NCI-H1105 treated with DMSO at 0.1 percent for 48 hours (cell line): Measurements from ENCODE around the gene GABRR2.

Experiments
- DNase-seq: peaks from one replicate; lab custom pipeline; 2025; lab: John Stamatoyannopoulos, UW

The GABRR2 gene

DNA sequence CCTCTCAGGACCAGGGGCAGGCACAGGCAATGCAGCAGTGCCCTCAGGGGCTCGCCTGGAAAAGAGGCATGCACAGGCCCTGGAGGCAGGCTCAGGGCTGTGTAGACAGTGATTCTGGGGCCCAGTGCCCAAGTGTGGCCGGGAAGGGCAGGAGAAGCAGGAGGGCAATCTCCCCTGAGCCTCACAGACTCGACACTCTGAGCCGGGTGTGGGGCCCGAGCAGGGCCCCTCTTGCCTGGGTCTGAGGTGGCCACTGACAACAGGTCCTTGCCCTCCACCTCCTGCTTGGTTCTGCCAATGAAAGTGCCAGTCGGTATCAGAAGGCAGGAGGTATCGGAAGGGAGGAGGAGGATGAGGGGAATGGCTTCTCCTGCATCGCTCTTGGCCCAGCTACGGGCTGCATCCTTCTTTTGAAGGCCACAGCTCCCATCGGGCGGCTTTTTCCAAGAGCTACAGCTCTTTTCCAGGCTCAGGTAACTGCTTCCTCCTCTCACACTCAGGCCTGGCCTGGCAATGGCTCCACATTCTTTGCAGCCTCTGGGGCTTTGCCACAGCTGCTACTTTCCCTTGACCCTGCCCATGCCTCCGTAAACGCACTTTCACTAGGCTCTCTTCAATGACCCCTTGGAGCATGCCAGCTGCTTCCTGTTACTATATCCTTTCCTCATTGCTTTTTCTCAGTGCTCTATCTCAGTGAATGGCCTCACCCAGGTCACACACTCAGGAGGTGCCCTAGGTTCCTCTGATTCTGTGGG, 24.5 kb downstream of the GABRR2 start:
- DNase-seq = no peak

DNA sequence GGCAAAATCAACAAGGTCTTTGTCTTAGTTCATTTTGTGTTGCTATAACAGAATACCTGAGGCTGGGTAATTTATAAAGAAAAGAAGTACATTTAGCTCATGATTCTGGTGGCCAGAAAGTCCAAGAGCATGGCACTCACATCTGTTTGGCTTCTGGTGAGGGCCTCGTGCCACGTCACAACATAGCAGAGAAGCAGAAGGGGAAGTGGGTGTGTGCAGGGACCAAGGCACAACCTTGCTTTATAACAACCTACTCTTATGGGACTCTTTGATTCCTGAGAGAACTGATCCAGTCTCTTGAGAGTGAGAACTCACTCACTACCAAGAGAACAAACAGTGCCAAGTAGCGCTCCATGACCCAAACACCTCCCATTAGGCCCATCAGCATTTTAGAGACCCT, 25.4 kb downstream of the GABRR2 start:
- DNase-seq = no peak

DNA sequence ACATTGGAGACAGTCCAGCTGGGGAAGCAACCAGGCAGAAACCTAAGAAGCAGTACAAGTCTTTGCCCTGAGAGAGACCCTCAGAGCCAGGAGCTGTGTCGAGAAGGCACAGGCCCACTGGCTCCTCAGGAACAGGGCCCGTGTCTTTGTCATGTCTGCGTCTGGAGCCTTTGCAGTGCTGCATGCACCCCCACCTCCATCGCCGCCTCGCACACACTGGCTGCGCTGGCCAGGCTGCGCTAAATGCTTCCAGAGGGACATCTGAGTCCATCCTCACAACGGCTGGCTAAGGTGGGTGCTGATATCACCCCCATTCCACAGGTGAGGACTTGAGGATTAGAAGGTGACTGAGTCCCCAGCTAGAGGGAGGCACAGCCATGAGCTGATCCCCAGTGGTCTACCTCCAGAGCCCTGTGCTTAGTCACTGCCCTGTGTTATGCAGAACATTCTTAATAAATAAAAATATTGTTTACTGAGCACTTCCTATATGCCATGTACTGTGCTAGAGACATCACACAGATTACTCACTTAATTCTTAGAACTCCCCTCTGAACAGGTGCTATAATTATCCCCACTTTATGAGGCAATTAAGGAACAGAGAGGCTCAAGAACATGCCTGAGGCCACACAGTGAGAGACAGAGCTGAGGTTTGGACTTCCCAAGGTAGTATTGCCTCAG, 27.6 kb downstream of the GABRR2 start:
- DNase-seq = no peak

DNA sequence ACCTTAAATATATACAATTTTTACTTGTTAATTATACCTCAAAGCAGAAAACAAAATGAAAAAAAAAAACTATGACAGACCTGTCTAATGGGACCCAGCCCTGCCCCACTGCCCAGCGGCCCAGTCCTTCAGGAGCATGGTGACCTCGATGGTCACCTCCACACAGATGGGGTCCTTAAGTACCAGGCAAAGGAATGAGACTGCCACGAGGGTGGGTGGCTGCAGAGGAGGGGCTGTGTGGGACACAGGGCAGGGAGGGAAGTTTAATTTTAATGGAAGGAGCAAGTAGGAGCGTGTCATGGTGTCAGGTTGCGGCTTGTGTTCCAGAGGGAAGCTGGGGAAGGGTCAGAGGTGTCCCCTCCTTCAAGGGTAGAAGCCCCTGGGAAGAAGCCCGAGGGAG, 28.6 kb downstream of the GABRR2 start:
- no peak for DNase-seq

DNA sequence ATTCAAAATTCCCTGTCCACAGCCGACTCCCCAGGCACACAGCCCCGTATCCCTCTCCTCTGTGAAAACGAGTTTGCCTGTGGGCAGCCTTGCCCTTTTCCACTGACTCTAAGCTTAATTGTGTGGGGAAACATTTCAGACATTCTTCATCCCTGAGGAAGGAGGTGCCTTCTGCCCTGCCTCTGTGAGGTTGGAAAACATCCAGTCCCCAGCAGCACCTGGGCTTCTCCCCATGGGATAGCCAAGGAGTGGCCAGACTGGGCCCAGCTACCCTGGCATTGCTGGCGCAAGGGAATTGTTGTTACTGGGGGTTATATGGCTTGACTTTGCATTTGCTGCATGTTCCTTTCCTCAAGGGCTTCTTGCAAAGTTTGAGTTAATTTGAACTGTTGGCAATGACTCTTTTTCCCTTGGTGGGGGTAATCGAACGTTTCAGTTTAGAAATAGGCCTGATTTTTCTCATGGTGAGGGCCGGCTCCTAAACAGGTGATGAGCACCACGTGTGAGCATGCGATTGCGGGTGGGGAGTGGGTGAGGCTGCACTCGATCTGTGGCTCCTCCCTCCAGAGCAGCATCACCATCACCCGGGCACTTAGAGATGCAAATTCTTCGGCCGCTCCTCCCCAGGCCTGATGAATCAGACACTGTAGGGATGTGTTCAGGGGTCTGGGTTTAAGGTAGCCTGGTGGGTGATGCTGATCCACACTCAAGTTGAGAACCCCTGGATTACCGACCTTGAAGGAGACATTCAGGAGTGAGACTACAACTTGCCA, 29.9 kb downstream of the GABRR2 start:
- DNase-seq = no peak

DNA sequence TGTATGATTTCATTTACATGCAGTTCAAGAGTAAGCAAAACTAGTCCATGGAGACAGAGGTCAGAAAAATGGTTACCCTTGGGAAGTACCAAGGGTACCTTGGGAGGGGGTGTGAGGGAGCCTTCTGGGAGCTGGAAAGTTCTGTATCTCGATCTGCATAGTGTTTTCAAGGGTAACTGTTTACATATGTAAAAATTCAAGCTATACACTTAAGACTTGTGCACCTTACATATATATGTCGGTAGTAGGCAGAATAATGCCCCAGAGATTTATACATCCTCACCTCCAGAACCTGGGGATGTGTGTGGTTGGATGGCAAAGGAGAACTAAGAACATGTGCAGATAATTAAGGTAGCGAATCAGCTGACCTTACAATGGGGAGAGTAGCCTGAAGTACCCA, 31.0 kb downstream of the GABRR2 start:
- no peak for DNase-seq

DNA sequence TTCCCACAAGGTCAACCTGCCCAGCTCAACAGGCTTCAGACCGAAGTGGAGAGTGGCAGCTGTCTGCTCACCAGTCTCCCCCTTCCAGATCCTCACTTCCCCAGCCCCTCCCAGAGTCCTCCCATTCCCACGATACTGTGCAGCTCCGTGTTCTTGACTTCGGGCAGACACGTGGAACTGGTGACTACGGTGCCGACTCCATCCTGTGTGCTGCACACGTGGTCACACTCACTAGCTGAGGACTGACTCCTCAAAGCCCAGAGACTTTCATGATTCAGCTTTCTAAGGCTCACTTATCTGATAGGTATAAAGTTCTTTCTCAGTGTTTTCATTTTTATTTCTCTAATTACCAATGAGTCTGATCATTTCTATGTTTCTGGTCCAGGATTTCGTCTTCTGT, 32.4 kb downstream of the GABRR2 start:
- no peak for DNase-seq

DNA sequence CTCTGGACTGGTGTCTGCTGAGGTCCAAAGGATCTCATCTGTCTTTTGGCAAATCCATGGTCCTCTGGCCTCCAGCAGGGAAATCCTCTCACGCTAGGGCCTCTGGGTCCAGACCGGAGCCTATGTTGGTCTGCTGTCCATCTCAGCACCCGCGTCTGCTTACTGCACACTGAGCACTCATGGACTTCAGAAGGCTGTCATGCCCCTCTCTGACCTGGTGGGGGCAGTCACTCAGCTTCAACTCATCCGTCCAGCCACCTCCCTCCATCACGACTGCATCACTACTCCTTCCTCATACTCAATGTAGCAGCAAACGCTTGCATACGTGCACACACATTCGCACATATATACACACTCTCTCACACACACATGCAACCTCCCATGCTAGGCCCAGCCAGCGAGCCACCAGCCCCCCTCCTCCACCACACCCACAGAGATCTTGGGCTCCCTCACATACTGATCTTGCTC, 33.3 kb downstream of the GABRR2 start:
- DNase-seq = no peak

DNA sequence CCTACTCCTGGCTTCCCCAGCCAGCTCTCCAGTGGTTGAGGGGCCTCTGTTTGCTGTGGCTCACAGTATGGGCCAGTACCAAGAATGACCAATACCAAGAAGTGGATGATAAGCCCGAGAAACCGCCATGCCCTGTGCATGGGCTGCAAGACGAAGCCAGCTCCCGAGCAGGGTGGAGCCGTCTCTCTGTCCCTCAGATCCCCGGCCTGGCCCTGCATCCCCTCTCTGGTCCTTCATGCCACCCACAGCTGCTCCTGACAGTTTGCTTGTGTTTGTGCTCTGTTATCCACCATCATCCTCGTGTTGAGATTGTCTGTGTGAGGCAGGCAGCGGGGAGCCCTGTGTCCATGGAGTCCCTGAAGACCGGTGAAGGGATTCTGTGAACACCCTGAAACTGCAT, 36.1 kb downstream of the GABRR2 start:
- DNase-seq = no peak

DNA sequence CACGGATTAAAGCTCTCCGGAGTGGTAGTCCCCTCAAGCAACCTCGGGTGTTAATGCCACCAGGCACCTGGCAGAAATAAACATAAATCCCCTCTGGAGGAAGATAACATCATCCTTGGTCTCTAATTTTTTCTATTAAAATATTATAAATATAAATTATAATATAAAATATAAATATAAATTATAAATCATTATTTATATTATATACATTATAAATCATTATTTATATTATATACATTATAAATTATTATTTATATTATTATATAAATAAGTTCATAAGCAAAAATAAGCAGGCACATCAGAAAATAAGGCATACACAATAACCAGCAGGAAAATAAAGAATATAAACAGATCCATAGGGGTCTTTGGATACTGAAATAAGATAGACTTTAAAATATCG, 39.2 kb downstream of the GABRR2 start:
- no peak for DNase-seq

DNA sequence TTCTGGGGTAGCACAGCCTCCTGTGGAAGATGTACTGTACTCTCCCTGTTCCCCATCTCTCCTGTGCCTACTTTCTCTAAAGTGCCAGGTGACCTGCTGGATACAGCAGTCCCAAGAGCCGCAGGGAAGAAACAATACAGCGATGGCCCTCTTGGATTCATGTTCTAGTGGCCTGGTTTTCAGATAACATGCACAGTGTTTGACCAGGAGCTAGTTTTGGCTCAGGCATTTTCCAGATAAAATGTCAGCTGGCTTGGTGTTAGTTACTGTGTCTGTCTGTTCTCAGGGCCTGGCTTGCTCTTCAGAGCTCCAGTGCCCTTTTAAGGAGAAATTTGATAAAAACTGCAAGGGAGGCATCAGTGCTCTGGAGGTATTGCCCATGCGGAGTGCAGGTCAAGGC, 41.3 kb downstream of the GABRR2 start:
- no peak for DNase-seq

DNA sequence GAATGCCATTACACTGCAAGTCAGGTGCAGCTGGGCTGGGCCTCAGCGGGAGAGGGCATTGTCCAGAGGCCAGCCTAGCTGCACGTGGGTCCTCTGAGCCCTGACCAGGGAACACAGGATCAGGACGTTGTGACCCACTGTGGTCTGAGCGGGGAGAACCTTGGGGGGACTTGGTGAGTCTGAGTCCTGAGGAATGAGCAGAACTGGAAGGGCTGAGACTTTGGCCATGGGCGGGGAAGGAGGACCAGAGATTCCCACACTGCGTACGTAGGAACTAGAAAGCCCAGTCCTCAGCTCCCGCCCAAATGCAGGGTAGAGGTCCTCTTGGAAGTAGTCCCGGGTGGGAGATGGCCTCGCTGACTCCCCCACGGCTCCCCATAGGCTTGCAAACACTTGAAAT, 42.5 kb downstream of the GABRR2 start:
- DNase-seq = no peak

DNA sequence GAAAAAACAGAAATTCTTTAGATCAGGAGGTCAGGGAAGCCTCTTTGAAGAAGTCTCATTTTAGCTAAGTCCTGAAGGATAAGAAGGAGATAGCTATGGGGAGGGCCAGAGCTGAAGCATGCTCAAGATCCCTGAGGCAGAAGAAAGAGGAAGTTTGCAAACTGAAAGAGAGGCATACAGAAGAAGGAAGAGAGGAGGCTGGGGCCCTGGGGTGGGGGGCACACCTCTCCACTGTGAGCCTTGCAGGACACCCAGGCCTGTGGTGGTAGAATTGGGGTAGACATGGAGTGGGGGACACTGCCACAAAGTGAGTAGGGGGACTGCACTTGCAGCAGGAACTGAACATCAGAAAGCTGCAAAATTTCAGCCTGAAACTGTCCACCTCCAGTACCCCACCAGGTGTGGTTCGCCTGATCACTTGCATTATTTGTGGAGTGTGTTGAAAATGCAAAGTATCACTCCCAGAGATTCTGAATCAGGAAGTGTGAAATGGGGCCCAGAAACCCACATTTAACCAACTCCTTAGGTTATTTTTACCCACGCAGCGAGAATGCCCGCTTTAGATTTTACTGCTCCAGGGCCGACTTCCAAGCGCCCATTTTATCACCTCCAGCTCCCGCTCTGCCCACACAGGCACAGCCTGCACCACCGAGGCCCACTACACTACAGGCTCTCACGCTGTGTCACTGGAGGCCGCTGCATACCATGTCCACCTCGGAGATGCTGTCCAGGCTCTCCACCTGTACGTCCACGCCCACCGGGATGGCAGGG, 44.0 kb downstream of the GABRR2 start:
- DNase-seq = no peak

DNA sequence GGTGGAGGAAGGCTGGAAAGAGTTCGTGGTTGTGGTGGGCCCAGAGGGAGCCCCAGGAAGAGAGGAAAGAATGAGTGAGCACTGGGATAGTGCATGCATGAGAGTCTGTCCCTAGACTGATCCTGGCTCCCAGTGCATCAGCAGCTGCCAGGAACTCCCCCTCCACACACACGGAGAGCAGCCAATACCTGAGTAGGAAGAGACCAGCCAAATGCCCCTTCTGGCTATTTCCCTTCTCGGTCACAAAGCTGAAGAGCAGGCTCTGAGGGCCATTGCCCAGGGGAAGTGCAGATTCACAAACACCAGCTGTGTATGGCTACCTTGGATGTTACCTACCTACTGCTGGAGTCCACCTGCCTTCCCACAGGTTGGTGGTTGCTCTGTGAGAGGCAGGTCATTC, 45.1 kb downstream of the GABRR2 start:
- DNase-seq = no peak

DNA sequence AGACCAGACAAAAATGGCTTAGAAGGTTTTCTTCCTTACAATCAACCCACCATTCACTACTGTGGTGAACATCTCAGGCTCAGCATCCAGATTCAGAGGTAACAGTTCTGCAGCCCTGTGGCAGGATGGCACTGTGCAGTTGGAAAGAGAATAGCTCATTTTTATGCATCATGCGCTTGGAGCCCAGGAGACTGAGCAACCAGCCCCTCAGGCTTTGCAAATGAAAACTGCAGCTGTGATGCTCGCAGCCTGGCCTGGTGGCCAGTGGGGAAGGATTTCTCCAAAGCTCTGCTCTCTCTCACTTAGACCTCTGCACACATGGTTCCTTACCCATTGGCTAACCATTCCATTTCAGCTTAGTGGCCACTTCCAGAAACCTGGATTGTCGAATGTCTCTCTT, 45.8 kb downstream of the GABRR2 start:
- DNase-seq = no peak

DNA sequence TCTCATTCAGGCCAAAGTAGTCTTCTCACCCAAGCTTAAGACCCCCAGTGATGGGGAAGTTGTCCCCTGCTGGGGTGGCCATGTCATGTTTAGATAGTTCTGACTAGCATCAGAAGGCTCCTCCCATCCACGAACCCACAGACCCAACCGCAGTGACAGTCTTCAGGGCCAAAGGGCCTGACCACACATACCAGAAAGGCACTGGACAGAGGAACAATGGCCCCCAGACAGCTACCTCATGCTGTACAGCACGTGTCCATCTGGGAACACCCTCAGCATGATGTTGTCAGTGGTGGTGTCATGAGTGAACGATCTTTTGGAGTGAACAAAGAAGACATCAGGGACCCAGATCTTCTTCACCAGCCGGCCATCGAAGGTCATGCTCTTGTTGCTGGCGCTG, 46.3 kb downstream of the GABRR2 start:
- DNase-seq = no peak

DNA sequence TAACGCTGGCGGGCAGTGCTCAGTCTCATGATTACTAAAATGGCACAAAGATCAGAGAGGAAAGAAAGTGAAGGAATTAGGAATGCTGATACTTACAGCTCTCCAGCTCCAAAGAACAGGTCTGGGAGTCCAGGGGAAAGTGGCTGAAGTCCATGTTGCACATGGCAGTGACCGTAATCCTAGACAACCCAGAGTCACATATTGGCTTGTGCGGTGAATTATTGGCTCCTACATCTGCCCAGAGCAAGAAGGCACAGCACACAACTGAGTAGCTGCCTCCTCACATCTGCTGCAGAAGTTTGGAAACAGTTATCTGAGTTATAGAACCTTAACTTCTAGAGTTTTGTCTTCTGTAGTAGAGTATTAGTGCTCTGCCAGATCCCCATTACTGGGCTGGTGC, 47.2 kb downstream of the GABRR2 start:
- DNase-seq = no peak

DNA sequence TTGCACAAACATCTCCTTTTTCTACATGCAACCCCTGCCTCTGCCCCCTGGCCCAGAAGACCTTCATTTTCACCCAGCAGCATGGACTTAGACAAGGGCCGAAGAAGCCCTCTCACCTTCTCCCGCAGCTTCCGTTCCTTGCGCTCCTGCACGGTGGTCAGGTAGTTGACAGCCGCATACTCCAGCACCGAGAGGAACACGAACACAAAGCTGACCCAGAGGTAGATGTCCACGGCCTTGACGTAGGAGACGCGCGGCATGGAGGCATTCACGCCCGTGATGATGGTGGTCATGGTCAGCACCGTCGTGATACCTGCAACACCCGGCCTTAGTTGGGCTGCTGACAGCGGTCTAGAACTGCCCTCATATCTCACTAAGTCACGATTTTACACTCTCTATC, 50.8 kb downstream of the GABRR2 start:
- no peak for DNase-seq

DNA sequence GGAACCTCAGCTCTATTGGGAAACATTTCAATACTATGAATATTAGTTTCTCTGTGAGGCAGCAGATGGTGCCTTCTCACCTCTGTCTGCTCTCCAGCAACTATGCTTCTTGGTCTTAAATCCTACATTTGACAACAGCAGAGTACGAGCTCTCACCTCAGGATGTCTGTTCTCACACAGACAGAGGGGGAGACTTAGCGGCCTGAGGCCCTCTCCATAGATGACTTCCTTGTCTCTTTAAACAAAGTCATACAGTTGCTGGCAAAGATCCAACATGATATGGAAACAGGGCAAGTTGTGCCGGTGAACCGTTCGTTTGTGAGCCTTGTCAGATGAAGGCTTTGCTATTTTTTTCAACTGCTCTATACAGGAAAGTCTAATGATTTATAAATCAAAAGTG, 54.3 kb downstream of the GABRR2 start:
- DNase-seq = peak; percentile 51

DNA sequence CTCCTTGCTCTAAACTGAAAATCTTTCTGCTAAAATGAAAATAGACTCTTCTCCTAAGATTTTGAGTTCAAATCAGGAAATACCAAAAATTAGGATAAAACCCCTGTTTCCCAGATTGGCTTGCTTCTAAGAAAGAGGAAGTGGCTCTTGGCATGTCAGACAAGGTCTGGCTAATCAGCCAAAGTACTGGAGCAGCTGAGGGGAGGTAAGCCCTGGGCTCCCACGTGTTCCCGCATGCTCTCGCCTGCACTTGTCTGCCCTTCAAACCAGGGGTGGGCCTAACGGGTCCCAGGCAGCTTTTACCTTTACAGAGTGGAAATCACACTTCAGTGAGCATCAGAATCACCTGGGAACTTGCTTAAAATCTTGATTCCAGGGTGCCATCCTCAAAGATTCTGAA, 54.8 kb downstream of the GABRR2 start:
- DNase-seq = peak; percentile 12

DNA sequence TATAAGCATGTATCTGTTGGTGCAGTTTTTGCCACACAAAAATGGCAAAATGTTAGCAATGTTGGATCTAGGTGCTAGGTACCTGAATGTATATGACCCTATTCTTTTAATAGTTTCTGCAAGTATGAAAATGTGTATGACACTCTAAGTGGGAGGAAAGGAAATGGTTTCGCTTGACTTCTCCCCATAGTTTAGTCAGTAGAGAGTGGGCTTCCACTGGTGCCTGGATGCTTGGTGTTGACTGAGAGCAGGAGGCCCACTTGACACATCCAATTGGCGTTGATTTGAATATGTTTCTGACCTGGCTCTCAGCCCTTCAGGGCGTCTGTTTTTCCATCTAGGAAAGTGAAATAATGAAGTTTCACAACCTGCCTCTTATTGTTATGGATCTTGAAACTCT, 56.2 kb downstream of the GABRR2 start:
- DNase-seq = no peak

DNA sequence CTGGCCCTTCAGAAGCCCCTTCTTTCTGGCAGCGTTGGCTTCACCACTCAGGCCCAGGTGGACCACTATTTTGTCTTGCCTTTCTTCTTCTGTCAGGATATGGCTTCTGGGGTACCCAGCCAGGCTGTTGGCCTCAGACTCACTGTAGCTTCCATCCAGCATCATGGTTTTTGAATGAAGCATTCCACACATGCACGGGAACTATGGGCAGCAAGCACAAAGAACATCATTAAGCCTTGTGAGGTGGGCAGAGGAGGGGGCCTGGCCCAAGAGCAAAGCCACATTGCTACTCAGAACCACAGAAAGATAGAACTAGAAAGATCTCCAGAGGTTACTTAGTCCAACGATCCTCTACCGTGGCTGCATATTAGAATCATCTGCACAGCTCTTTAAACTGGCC, 57.3 kb downstream of the GABRR2 start:
- no peak for DNase-seq
